Measurements from ENCODE around the gene SMIM33.

- TF ChIP-seq NRF1 (IDR thresholded peaks at IDR 0.05; ENCODE audit: low read depth, low read length) (no peak), FOXM1 (IDR thresholded peaks at IDR 0.05; ENCODE audit: low read depth) (no peak), RCOR1 (IDR thresholded peaks at IDR 0.05; ENCODE audit: low read length) (no peak), CTCF (IDR thresholded peaks at IDR 0.05) (no peak), EZH2phosphoT487 (IDR thresholded peaks at IDR 0.05; ENCODE audit: borderline replicate concordance, low read depth) (no peak), REST (IDR thresholded peaks at IDR 0.05; ENCODE audit: low read depth, low read length) (no peak), ELF1 (IDR thresholded peaks at IDR 0.05) (no peak), PBX3 (IDR thresholded peaks at IDR 0.05) (no peak), SMC3 (IDR thresholded peaks at IDR 0.05; ENCODE audit: low read depth, low read length) (no peak), POLR2AphosphoS5 (IDR thresholded peaks at IDR 0.05; ENCODE audit: low read depth, low read length) (no peak), EP300 (IDR thresholded peaks at IDR 0.05; ENCODE audit: borderline replicate concordance in 1 of 2, low read depth in 1 of 2, low read length in 1 of 2) (no peak), TCF12 (IDR thresholded peaks at IDR 0.05) (no peak), TAF1 (IDR thresholded peaks at IDR 0.05; ENCODE audit: borderline replicate concordance, low read depth, low read length) (no peak), USF2 (IDR thresholded peaks at IDR 0.05; ENCODE audit: borderline replicate concordance, low read depth, low read length) (no peak)
Measured at GRCh38 chr5:139472386-139473030, 1.7 kb downstream of the SMIM33 start.
